ENCODE data around the gene TOP1. TPM values are rescaled to one million over a fixed set of nuclear protein-coding genes. Genes with fewer than 3 reads are reported as not detected.
"Not testable (repeated sequence)": the region's sequence is repeated elsewhere in the genome, so short reads cannot be mapped to it uniquely, and the experiment has no call there.

TOP1 gene
- total and polyA plus RNA-seq, 2 donors from 2014 or later = 23.4 to 49.9 TPM

- no peak overlapping the region for H3K27ac ChIP-seq (ENCODE audit: low read depth in 2 of 2, low read length in 2 of 2)
- H3K27me3 ChIP-seq (ENCODE audit: control insufficient read depth, insufficient read depth, low read length) = no peaks in the 10 kb centered on the region
- no peaks in the 10 kb centered on the region for H3K4me1 ChIP-seq (ENCODE audit: control insufficient read depth in 2 of 3, insufficient read depth in 2 of 3, low read depth in 1 of 3, low read length in 3 of 3)
- FAIRE-seq = no peak
- TF ChIP-seq CTCF (IDR thresholded peaks at IDR 0.05; ENCODE audit: borderline replicate concordance, extremely low read depth, insufficient read depth) = no peak
- no peaks in the 10 kb centered on the region for H3K9me3 ChIP-seq (ENCODE audit: control insufficient read depth in 2 of 3, insufficient read depth in 1 of 3, low read length in 3 of 3)
- no peak for DNase-seq
- H3K9ac ChIP-seq (ENCODE audit: low read length in 3 of 3) = no peak overlapping the region
- H3K36me3 ChIP-seq (ENCODE audit: control insufficient read depth in 2 of 3, insufficient read depth in 3 of 3, low read length in 3 of 3) = peaks cover 14 to 36% (median 30%) of the 10 kb centered on the region in 3 donors
- intact Hi-C loops (cut with DNase I) = no loop called here
- no peak overlapping the region for H3K4me3 ChIP-seq (ENCODE audit: low read length in 3 of 3)
These were observed 82.4 kb downstream of the TOP1 start for GRCh38 chr20:41110930-41111577.

- intact Hi-C loops (cut with DNase I) = no loop called here
These were observed 82.9 kb downstream of the TOP1 start for GRCh38 chr20:41111578-41111951.

GRCh38 chr20:41116282-41116956 is 87.8 kb downstream of the TOP1 start:
- DNase-seq (no peak), FAIRE-seq (no peak)
- Histone ChIP-seq H3K4me1 (ENCODE audit: control insufficient read depth in 2 of 3, insufficient read depth in 2 of 3, low read depth in 1 of 3, low read length in 3 of 3) (no peaks in the 10 kb centered on the region), H3K9me3 (ENCODE audit: control insufficient read depth in 2 of 3, insufficient read depth in 1 of 3, low read length in 3 of 3) (no peaks in the 10 kb centered on the region), H3K27me3 (ENCODE audit: control insufficient read depth, insufficient read depth, low read length) (no peaks in the 10 kb centered on the region), H3K4me3 (ENCODE audit: low read length in 3 of 3) (no peak overlapping the region), H3K9ac (ENCODE audit: low read length in 3 of 3) (no peak overlapping the region), H3K27ac (ENCODE audit: low read depth in 2 of 2, low read length in 2 of 2) (no peak overlapping the region), H3K36me3 (ENCODE audit: control insufficient read depth in 2 of 3, insufficient read depth in 3 of 3, low read length in 3 of 3) (peaks cover 23 to 65% (median 40%) of the 10 kb centered on the region in 3 donors)
- intact Hi-C loops (cut with DNase I) = no loop called here
- TF ChIP-seq CTCF (IDR thresholded peaks at IDR 0.05; ENCODE audit: borderline replicate concordance, extremely low read depth, insufficient read depth) = no peak

More at GRCh38 chr20:41111578-41111951, 82.9 kb downstream of the TOP1 start:
- Histone ChIP-seq H3K4me3 (ENCODE audit: low read length in 3 of 3) (no peak overlapping the region), H3K4me1 (ENCODE audit: control insufficient read depth in 2 of 3, insufficient read depth in 2 of 3, low read depth in 1 of 3, low read length in 3 of 3) (no peaks in the 10 kb centered on the region), H3K9ac (ENCODE audit: low read length in 3 of 3) (no peak overlapping the region), H3K27me3 (ENCODE audit: control insufficient read depth, insufficient read depth, low read length) (no peaks in the 10 kb centered on the region), H3K27ac (ENCODE audit: low read depth in 2 of 2, low read length in 2 of 2) (no peak overlapping the region), H3K36me3 (ENCODE audit: control insufficient read depth in 2 of 3, insufficient read depth in 3 of 3, low read length in 3 of 3) (peaks cover 18 to 40% (median 35%) of the 10 kb centered on the region in 3 donors), H3K9me3 (ENCODE audit: control insufficient read depth in 2 of 3, insufficient read depth in 1 of 3, low read length in 3 of 3) (no peaks in the 10 kb centered on the region)
- DNase-seq = no peak
- no peak for FAIRE-seq
- no peak for TF ChIP-seq CTCF (IDR thresholded peaks at IDR 0.05; ENCODE audit: borderline replicate concordance, extremely low read depth, insufficient read depth)

GRCh38 chr20:41118159-41118558 is 89.5 kb downstream of the TOP1 start:
- FAIRE-seq; DNase-seq; H3K9ac ChIP-seq (ENCODE audit: low read length in 3 of 3); H3K9me3 ChIP-seq (ENCODE audit: control insufficient read depth in 2 of 3, insufficient read depth in 1 of 3, low read length in 3 of 3); intact Hi-C loops (cut with DNase I); H3K27ac ChIP-seq (ENCODE audit: low read depth in 2 of 2, low read length in 2 of 2); H3K4me1 ChIP-seq (ENCODE audit: control insufficient read depth in 2 of 3, insufficient read depth in 2 of 3, low read depth in 1 of 3, low read length in 3 of 3); H3K27me3 ChIP-seq (ENCODE audit: control insufficient read depth, insufficient read depth, low read length); H3K4me3 ChIP-seq (ENCODE audit: low read length in 3 of 3): not testable (repeated sequence)
- peaks cover 23 to 77% (median 49%) of the 10 kb centered on the region in 3 donors for H3K36me3 ChIP-seq (ENCODE audit: control insufficient read depth in 2 of 3, insufficient read depth in 3 of 3, low read length in 3 of 3)
